Activated CD8-positive, alpha-beta memory T cell treated with anti-CD3 and anti-CD28 coated beads, Interleukin-2, amount 50 U/mL, for 1 hour (primary cell): Measurements from ENCODE around the gene MSI2.

ENCODE experiments used
- DNase-seq: peaks from one replicate; pipeline ENCODE4 v3.0.0-alpha.2; 2020; ENCODE audit errors: extremely low read depth

Gene MSI2

DNA sequence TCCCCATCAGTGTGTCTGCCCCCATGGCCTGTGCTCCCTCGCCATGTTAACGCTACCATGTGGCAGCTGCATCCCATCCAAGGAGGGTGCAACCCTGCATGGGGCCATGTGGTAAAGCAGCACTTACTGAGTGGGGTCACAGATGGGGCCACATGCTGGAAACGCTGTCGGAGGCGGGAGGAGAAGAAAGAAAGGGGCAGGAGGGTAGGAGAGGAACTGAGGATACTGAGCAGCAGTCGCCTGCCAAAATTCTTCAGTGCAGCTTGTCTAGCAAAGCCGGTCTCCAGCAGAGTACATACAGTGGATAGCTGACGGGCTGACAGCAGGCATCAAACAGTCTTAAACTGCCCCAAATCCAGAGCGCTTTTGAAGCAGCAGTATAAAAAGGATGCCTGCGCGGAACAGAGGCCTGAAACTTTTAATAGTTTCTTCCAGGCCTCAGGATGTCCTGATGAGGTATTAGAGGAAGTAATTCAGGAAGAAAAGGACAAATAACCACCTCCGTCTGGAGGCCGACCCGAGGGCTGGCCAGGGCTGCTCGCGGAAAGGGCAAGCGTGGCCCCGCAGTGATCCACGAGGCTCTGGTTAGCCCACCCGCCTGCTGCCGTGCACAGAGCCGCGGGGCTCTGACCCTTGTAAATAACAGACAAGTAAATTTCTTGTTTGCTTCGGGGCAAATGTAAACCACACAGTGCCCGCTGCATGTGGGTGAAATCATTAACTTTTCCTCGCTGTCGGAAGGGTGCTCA, 339.8 kb downstream of the MSI2 start:
- no peak for DNase-seq

DNA sequence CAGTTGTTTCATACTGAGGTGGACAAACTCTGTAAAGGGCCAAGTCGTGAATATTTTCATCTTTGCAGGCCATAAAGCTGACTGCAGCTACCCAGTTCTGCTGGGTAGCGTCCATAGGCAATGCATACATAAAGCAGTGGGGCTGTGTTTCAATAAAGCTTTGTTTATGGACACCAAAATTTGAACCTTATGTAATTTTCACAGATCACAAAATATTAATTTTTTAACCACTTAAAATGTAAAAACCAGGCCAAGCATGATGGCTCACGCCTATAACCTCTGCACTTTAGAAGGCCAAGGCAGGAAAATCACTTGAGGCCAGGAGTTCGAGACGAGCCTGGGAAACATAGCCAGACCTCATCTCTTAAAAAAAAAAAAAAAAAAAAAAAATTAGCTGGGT, 340.8 kb downstream of the MSI2 start:
- DNase-seq, result no peak

DNA sequence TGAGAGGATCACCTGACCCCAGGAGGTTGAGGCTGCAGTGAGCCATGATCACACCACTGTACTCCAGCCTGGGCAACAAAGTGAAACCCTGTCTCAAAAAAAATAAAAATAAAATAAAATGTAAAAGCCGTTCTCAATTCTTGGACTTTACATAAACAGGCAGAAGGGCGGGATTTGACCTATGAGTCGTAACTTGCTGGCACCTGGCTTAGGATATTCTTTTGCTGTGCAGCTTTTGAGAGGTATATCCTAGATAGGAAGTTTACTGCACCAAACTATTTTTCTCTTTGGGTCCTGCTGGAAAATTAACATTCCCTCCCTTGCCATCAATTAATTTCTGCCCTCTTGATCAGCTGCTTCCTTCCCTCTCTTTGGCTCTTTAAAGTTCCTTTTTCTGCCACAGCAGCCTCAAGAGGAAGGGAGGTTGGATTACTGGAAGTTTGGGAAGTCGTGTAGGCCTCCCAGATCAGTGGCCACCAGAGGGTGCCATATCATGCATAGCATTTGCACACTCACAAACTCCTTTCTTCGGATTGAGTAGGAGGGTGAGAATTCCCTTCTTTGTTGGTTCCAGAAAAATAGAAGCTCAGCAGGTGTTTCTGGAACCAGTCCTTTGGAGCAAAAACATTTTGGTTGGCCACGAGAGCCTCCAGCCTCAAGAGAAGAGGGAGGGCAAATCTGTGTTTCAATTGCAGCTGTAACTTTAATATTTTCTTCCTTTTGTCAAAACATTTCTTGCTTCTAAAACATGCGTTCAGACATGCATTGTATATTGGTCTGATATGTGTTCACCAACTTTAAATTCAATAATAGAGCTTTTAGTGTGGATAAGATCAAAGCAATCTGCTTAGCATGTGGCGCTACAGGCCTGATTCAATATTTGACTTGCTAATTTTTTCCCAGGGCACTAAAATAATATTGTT, 341.5 kb downstream of the MSI2 start:
- DNase-seq, result no peak

DNA sequence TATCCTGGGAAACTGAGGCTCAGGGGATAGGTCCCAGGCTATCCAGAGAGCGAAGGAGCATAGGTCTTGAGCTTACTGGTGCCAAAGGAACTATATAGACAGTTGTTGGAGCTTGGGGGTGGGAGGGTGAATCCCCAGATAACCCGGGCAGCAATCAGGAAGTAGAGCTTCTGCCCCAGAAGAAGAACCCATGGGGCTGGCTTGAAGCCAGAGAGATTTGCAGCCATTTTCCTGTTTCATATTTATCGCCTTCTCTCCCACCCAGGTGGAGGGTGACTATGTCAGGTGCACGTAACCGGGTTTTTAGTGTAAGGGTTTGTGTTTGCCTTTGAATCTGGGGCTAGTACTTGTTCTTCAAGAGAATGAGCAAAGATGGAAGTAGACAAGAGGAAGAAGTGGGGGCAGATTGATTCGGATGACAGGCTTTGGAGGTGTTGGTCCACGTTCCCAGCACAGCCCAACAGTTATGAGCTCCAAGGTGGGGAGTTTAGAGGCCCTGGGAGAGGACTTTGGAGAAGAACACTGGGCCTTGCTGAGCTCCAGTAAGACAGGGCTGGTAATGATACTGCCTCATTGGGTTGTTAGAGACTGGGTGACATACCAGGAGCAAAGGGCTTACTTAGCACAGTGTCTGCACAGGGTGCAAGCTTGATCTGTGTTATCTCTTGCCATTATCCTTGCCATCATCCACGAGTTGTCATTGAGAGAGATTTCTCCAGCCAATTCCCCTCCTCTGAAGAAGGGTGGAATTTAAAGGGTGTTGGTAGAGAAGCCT, 343.1 kb downstream of the MSI2 start:
- no peak for DNase-seq

DNA sequence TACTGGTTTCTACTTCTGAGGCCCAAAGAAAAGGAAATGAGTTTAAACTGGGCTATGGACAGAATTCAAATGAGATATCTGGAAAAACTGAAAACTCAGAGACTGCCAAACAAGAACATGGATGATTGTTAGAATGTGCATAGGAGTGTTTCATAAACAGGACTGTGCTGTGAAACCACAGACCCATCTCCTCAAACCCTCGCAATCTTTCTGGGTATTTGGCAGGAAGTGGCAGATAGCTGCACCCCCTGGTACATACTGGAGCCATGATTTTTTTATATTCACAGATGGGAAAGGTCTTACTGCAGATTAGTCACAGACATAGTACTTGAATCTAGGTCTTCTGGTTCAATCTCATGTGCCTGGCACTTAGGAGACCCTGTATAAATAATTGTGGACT, 343.8 kb downstream of the MSI2 start:
- DNase-seq, result no peak

DNA sequence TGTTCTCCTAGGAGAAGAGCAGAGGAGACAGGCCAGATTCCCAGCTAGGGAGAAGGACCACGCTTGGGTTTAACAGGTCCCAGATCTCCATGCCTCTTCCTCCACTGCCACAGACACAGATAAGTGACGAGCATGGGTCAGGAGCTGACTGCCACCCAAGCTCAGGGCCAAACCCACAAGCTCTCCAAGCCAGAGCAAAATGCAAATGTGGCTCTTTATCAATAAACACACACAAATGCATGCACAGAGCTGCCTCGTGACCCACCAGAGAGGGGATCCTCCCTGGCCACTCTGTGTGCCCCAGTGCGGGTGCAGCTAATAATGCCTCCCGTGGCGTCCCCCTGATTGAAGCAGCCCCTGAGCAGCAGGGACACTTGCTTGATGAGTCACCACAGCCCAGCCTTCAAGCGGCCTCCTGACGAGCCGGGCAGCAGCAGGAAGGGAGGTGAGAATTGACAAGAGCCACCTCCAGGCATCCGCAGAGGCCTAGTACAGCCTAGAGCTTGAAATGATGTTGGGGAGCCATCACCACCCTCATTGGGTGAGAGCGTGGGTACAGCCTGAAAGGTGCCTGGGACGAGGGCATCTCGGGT, 344.9 kb downstream of the MSI2 start:
- DNase-seq, result no peak

DNA sequence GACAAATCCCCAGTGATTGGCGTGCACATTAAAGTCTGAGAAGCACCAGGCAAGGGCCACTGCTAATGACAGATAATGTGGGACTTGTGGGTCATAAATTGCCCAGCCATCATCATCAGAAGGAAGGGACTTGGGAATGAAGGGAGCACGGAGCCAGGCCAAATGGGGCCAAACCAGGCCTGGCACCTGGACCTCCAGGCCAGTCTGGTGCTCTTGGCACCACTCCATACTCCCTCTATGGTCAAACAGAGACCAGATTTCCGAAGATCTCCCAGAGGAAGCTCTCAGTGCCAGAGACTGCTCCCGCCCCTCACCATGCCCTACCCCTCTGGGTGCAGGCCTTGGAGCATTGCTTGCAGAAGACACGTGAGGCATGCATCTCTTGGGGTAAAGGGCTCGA, 346.6 kb downstream of the MSI2 start:
- DNase-seq, result no peak

DNA sequence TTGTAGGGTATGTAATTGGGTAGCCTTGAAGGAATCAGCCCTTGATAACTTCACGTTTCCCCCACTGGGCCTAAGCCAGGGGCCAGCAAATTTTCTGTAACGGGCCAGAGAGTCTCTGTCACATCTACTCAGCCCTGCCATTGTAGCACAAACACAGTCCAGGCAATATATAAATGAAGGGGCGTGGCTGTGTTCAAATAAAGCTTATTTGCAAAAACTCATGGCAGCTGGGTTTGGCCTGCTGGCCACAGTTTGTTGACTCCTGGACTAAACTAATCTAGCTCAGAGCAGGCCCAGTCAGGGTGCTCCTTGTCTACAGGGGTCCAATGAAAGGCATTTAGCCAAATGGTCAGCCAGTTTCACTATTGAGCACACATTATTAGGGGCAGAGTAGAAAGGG, 347.2 kb downstream of the MSI2 start:
- DNase-seq, result no peak

DNA sequence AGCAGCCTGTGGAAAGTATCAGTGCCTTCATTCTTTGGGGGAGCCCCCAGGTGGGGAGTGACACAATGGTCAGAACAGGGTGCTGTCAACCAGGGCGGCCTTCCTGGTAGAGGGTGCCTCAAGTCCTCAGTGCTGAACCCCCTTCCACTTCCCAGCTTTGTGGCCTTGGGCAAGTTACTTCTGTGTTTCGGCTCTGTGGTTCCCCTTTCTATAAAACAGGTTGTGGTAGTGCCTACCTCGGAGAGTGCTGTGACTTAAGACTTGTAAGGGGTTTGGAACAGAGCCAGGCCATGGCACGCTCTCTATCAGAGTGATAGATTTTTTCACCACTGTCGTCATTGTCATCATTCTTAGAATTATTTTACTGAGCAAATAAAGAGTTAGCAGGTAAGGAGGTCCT, 347.7 kb downstream of the MSI2 start:
- peak; percentile 68 for DNase-seq

DNA sequence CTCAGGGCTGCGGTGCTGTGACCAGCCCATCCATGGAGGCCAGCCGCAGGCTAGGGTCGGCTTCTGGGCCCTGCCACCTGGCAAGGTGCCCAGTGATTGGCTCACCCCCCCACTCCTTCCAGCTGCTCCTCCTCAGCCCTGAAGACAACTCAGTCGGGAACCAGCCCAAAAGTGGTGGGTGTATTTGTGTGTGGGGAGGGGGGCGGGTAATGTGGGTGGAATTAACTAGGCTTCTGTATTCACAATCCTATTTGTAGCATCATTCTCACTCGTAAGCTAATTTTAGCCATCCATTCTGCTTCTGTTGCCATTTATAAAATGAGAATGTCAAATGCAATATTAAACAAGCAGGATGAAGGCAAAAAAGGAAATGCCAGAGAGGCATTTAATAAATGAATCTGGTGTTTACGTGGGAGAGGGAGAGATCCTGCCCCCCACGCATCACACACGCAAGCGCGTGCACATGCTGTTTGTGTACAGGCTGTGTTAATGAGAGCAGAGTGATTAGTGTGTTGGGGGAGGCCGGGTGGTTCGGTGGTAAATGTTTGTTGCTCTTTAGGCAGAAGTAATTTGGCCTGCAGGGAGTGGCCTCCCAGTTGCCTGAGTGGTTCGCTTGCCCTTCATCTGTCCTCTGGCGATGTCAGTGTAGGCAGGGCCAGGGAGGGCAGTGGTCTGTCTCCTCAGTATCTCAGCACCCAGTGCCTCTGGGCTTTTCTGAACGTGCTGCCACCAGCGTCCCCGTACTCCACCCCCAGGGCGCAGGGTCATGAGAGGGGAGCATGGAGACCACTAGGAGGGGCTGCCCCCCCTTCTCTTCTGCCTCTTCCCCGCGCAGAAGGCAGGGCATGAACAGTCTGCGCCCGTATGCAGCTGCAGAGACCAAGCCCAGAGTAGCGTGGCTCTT, 348.7 kb downstream of the MSI2 start:
- DNase-seq, result no peak

DNA sequence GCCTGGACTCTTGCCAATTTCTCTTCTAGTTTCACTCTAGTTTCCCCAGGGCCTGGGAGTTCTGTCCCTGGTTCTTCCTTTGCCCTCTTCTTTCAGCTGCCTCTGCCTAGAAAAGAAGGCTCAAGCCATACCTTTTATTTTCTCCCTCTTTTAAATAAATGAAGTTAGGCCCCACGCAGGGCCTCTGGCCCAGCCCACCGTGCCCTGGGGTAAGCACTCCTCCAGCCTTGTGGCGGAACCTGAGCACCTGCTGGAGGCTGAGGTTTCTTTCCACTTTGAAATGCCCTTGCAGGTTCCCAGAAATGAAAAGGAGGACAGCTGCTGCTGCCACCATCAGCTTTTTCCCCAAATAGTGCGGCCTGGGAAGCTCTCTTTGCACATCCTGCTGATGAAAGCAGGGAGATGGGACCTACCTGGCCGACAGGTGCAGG, 349.4 kb downstream of the MSI2 start:
- DNase-seq, result no peak

DNA sequence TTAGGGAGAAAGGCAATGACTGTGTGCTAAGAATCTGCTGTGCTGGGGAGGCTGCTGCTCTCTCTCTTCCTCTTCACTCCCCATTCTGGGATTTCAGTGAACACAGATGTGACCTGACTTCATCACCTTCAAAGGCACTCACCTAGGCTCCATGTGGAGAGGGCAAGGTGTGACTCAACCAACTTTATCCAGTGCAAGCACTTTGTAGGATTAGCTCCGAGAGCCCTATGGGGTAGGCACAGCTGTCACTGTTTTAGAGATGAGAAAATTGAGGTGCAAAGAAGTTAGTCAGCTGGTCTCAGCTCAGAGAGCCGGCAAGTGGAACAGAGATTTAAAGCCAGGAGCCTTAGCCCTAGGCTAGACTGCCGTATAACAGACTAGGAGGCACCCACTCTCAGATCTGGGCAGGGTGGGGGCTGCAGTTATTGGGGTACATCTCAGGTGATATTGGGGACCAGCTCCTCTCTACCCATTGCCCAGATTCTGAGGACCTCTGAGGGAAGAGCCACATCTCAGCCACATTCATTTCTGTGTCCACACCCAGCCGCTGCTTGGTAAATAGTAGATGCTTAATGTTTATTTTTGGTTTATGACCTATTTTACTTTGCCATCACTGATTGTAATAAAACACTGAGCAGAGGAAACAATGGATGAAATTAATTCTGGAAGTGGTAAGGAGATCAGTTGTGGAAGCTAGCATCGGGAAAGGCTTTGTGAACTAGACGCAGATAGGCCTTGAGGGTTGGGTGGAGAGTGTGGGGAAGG, 350.0 kb downstream of the MSI2 start:
- DNase-seq, result no peak

DNA sequence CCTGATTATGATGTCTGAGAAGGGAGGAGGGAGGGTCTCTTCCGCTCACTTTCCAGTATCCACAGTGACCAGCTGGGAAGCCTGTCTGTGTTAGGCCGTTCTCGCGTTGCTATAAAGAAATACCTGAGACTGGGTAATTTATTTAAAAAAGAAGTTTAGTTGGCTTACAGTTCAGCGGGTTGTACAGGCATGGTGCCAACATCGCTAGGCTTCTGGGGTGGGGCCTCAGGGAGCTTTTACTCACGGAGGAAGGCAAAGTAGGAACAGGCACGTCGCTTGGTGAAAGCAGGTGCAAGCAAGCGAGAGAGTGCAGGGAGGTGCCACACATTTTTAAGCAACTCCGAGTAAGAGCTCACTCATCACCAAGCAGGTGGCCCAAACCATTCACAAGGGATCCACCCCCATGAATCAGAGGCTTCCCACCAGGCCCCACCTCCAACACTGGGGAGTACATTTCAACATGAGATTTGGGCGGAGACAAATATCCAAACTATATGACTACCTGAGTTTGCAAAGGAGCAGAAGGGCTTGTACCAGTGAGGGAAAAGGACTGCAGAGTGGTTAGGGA, 351.3 kb downstream of the MSI2 start:
- no peak for DNase-seq

DNA sequence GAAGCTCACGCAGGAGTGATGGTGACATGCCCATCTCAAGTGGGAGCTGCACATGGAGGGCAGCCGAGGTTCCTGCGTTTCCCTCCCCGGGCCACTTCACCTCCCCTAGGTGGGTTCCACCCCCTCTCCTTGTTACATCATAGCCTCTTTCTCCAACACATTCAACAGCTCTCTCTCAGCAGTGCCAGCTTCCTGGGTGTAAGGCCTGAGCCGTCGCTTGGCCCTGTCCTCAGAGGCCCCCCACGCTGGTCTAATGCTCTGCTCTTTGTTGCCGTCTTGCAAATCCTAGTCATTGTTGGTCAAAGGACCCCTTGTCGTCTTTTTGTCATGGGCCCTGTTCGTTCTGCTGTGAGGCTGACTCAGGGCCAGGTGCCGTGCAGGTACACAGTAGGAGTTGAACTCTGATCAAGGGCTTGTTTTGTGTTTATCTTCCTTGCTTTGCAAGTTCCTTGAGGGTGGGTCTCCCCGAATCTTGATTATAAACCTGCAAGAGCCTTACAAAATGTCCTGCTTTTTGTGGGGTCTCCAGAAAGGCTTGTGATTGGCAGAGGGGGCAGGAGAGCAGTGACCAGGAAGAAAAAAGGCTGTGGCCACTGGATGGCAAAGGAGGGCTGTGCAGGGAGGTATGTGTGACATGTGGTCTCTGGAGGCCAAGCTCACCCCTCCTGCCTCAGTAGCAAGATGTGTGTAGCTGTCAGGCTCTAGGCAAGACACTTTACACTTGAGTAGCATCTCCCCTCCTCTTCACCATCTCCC, 352.2 kb downstream of the MSI2 start:
- no peak for DNase-seq

DNA sequence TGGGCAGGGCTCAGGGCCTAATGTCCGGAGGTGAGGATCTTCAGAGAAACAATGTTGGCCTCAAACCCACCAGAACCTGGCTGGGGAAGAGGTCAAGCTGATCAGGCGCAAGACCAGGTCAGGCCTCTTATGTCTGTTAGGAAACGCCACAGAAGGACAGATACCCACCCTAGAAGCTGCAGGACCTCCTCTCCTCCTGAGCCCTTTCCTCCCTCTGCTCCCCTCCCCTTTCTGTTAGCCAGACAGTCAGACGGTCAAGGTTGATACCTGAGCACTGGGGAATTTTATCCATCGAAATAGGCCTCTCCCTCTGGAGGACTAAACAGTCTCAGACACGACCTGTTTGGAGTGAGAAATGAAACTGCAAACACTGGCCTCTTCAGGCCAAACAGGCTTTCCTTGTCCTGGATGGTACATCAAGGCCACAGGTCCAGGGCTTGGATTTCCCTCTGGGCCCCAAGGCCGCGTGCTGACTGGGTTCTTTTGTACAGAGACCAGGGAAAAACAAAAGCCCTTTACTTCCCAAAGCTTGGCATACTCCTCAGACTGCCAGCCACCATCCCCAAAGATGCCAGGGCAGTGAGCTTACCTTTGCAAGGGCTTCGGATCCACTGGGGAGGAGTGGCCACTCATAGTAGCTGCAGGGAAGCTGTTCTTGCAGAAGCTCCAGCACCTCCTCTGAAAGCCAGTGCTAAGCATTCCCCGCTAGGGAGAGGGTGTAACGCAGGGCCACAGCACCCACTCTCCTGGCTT, 353.0 kb downstream of the MSI2 start:
- no peak for DNase-seq

DNA sequence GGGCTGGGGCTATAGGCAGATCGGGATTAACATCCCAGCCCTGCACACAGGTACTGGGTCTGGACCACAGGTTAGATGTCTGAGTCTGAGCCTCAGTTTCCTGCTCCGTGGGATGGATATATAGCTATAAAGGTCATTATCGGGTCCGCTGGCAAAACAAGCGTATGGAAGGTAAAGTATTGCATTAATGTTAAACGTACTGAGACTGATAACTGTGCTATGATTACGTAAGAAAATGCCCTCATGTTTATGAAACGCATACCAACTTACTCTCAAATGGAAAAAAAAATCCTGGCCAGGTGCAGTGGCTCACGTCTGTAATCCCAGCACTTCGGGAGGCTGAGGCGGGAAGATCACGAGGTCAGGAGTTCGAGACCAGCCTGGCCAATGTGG, 353.6 kb downstream of the MSI2 start:
- DNase-seq, result no peak

DNA sequence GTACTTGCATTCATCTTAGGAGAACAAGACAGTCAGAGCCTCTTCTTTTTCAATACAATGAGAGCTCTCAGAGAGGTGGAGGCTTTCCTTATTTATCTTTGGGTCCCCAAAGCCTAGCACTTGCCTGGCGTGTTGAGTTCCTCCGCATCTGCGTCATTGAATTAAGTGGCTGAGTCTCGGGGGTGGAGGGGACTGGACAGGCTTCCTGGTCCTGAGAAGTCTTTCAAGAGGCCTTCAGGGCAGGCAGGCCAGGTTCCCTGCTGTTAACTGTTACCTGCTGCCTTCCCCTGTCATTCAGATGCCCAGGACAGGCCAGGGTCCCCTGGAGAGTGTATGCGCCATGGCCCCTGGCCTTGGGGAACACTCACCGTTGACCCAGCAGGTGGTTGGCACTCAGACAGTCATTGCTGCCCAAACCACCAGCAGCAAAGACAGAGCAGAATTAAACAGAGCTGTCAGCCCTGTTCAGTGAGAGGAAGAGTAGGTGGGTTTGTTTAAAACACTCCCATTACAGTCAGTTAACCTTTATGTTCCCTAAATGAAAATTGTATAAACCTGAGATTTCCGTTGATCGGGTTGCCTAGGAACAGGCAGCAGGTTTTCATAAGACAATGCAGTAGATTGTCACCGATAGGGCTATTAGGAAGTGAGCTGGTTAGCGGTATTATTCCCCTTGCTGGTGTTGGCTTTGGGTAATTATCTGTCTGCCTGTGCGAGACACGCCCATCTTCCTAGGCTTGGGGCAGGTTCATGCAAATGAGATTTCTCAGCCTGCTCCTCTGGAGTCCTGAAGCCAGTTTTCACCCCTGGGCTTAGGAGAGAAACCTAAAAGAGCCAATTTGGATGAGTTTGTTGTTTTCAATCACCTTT, 356.1 kb downstream of the MSI2 start:
- DNase-seq, result no peak
